Measurements from ENCODE around the gene RAMACL. TPM values are rescaled to one million over a fixed set of nuclear protein-coding genes. Genes with fewer than 3 reads are reported as not detected.

Gene RAMACL
- total RNA-seq, 2 donors from 2014 or later: 4.6 to 4.7 TPM

DNA sequence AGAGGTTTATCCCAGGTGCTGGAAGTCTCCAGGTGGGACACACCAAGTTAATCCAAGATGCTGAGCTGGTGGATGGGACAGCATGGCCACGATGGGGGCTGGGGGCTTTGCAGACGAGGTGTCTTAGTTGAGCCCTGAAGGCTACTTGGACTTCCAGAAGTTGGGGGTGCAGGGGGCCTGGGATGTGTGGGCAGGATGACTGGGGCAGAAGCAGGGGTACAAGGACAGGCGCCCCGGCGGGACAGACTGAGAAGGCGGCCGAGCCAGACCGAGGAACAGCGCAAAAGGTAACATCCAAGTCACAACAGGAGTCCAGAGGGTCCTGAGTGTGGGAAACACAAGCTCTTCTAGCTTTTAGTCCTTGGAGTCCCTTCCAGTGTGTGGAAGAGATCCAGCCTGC, 23.8 kb downstream of the RAMACL start:
- peaks cover 0 to 15% of the 10 kb centered on the region in 2 donors for H3K4me1 ChIP-seq (ENCODE audit: control insufficient read depth in 1 of 2, low read depth in 2 of 2)
- no peak overlapping the region for H3K27ac ChIP-seq
- no peaks in the 10 kb centered on the region for H3K9me3 ChIP-seq
- no peak overlapping the region for H3K4me3 ChIP-seq
- no peaks in the 10 kb centered on the region for H3K27me3 ChIP-seq (replicated peaks; ENCODE audit: insufficient read depth)
- no peak for DNase-seq (ENCODE audit: low spot score)
- no peaks in the 10 kb centered on the region for H3K36me3 ChIP-seq
- no peak for ATAC-seq (ENCODE audit: insufficient number of reproducible peaks, low FRiP score, low read depth)
- TF ChIP-seq, protein P1, sequence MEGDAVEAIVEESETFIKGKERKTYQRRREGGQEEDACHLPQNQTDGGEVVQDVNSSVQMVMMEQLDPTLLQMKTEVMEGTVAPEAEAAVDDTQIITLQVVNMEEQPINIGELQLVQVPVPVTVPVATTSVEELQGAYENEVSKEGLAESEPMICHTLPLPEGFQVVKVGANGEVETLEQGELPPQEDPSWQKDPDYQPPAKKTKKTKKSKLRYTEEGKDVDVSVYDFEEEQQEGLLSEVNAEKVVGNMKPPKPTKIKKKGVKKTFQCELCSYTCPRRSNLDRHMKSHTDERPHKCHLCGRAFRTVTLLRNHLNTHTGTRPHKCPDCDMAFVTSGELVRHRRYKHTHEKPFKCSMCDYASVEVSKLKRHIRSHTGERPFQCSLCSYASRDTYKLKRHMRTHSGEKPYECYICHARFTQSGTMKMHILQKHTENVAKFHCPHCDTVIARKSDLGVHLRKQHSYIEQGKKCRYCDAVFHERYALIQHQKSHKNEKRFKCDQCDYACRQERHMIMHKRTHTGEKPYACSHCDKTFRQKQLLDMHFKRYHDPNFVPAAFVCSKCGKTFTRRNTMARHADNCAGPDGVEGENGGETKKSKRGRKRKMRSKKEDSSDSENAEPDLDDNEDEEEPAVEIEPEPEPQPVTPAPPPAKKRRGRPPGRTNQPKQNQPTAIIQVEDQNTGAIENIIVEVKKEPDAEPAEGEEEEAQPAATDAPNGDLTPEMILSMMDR (IDR thresholded peaks at IDR 0.05): no peak

DNA sequence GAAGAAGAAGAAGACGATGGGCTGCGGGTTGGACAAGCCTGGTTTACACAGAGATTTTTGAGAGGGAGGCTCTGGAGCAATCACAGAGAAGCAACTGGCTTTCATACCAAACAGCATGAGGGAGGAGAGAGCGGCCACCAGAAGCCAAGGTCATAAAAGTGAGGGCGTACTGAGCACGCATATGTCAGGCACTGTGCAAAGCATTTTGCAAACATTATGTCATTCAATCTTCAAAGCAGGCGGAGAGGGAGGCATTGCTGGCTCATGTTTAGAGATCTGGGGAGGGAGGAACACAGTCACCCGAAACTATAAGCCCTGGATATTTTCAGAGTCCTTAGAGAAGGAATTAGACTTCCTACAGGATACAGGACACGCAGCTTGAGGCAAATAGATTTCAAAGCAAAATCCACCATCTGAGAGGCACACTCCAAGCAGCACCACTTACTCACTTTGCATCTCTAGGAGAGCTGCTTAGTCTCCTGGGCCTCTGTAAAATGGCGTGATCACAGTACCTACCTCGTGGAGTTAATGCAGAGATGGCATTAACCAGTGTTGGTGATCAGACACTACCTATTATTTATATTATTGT, 24.6 kb downstream of the RAMACL start:
- Histone ChIP-seq H3K4me3 (no peak overlapping the region), H3K9me3 (no peaks in the 10 kb centered on the region), H3K4me1 (ENCODE audit: control insufficient read depth in 1 of 2, low read depth in 2 of 2) (peaks cover 5 to 22% of the 10 kb centered on the region in 2 donors), H3K27ac (no peak overlapping the region), H3K36me3 (no peaks in the 10 kb centered on the region), H3K27me3 (replicated peaks; ENCODE audit: insufficient read depth) (no peaks in the 10 kb centered on the region)
- TF ChIP-seq, protein P1 (IDR thresholded peaks at IDR 0.05): no peak
- ATAC-seq (ENCODE audit: insufficient number of reproducible peaks, low FRiP score, low read depth): no peak
- no peak for DNase-seq (ENCODE audit: low spot score)

DNA sequence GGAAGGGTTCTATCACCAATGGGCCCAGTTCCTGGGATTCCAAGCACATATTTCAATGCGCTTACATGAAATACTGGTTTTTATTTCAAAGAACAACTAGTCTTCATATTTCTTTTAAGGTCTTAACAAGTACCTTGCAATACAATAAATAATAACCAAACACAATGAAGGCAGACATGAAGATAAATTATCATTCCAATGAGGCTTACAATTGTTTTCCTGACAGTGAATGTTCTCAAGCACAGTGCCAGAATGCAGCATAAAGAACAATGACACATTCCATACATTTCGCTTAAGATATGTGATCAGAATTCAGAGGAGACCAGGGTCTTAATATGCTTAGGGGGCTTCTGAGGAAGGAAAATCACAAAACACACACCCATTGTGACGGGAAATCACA, 26.3 kb downstream of the RAMACL start:
- DNase-seq (ENCODE audit: low spot score) (no peak), ATAC-seq (ENCODE audit: insufficient number of reproducible peaks, low FRiP score, low read depth) (no peak)
- H3K36me3 ChIP-seq: no peaks in the 10 kb centered on the region

DNA sequence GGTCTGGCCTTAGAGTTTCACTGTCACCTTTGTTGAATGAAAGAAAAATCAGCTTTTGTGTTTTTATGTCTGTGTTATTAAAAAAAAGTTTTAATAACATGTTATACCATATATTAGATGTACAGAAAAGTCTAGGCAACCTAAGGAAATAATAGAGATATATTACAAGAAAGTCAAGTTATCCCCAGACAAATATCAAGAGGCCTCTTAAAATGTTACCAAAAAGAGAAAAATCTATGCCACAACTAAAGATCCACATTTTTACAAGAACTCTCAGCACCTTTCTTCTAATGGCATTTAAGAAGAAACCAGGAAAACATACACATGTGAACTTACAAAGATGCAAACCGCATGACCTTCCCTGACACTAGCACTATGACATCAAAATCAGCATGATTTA, 26.8 kb downstream of the RAMACL start:
- no peaks in the 10 kb centered on the region for H3K27me3 ChIP-seq (replicated peaks; ENCODE audit: insufficient read depth)
- ATAC-seq (ENCODE audit: insufficient number of reproducible peaks, low FRiP score, low read depth): no peak
- no peaks in the 10 kb centered on the region for H3K9me3 ChIP-seq
- H3K27ac ChIP-seq: no peak overlapping the region
- no peak for DNase-seq (ENCODE audit: low spot score)
- peaks cover 10 to 23% of the 10 kb centered on the region in 2 donors for H3K4me1 ChIP-seq (ENCODE audit: control insufficient read depth in 1 of 2, low read depth in 2 of 2)
- TF ChIP-seq, protein P1 (IDR thresholded peaks at IDR 0.05): no peak
- H3K4me3 ChIP-seq: no peak overlapping the region
- H3K36me3 ChIP-seq: no peaks in the 10 kb centered on the region

More for the DNA sequence above, 26.3 kb downstream of the RAMACL start:
- Histone ChIP-seq H3K27me3 (replicated peaks; ENCODE audit: insufficient read depth) (no peaks in the 10 kb centered on the region), H3K9me3 (no peaks in the 10 kb centered on the region), H3K27ac (no peak overlapping the region), H3K4me3 (no peak overlapping the region), H3K4me1 (ENCODE audit: control insufficient read depth in 1 of 2, low read depth in 2 of 2) (peaks cover 10 to 29% of the 10 kb centered on the region in 2 donors)
- TF ChIP-seq, protein P1 (IDR thresholded peaks at IDR 0.05): no peak

DNA sequence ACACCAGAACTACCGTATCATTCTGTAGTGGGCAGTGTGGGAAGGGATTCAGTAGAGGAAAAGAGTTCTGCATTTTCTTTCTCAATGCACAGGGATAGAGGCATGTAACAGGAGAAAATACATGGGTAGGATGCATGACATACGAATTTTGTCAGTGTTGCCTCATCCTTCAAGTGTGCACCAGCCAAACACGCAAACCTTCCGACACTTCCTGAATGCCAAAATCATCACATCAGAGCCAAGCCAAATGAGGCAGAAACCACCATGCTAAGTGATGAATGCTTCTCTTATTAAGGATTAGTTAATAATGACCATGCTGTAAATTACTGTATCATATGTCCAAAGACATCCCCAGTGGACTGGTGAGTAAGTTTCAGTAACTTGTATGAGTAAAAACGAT, 27.3 kb downstream of the RAMACL start:
- ATAC-seq (ENCODE audit: insufficient number of reproducible peaks, low FRiP score, low read depth) (no peak), DNase-seq (ENCODE audit: low spot score) (no peak)
- Histone ChIP-seq H3K27ac (no peak overlapping the region), H3K4me3 (no peak overlapping the region), H3K4me1 (ENCODE audit: control insufficient read depth in 1 of 2, low read depth in 2 of 2) (peaks cover 10 to 22% of the 10 kb centered on the region in 2 donors), H3K27me3 (replicated peaks; ENCODE audit: insufficient read depth) (no peaks in the 10 kb centered on the region), H3K9me3 (no peaks in the 10 kb centered on the region), H3K36me3 (no peaks in the 10 kb centered on the region)
- TF ChIP-seq, protein P1 (IDR thresholded peaks at IDR 0.05): no peak

All from thoracic aorta (tissue), 2 donors.